GM12891 (cell line): ENCODE measurements around the gene RASA1.

Experiments
- POLR2A ChIP-seq: IDR thresholded peaks from 2 replicates; pipeline ENCODE4 v1.6.1; 2011; ENCODE audit warnings: low read depth, low read length, control low read depth
- POLR2AphosphoS5 ChIP-seq: IDR thresholded peaks from 2 replicates; pipeline ENCODE4 v1.6.1; 2011; ENCODE audit warnings: low read depth, low read length, control low read depth
- POU2F2 ChIP-seq: IDR thresholded peaks from 2 replicates; pipeline ENCODE4 v1.6.1; 2011; ENCODE audit warnings: low read depth, mild to moderate bottlenecking, control low read depth, low read length, moderate library complexity
- SPI1 ChIP-seq: IDR thresholded peaks from 2 replicates; pipeline ENCODE4 v1.6.1; 2011; ENCODE audit warnings: low read depth, low read length, control low read depth
- TAF1 ChIP-seq: IDR thresholded peaks from 2 replicates; pipeline ENCODE4 v1.6.1; 2011; ENCODE audit warnings: low read depth, low read length, control low read depth

DNA sequence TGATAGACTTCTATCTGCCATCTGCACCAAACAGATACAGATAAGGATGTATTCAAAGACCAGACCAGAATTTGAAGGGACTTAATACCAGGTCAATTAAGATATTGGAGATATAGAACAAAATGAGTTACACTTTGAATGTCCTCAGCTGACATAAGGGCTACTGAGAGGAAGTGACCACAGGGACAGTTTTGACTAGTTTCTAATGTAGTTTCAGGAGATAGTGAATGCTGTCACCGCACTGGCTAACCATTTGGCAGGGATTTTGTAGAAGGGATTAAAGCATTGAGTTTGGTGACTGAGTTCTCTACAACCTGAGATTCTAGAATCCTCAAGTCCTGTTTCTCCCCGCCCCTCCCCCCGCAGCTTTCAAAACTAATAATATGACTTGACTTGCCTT is 122.4 kb downstream of the RASA1 start:
- TF ChIP-seq POLR2AphosphoS5 = no peak
- no peak for TF ChIP-seq POLR2A
- TF ChIP-seq TAF1 = no peak
- peak; percentile 54 for TF ChIP-seq SPI1
- no peak for TF ChIP-seq POU2F2
